Liver (tissue), 9 donors: ENCODE measurements around the gene ACTR1A. TPM values are rescaled to one million over a fixed set of nuclear protein-coding genes. Genes with fewer than 3 reads are reported as not detected.

Source experiments
- DNase-seq: peaks from one replicate; pipeline ENCODE4 v3.0.0-alpha.2; 2017; ENCODE audit warnings: low spot score
- H3K27ac ChIP-seq, 2 donors: one replicate each; pipeline ENCODE4 v1.7.0; 2013; ENCODE audit warnings: inconsistent platforms in 2 of 2, low read length in 2 of 2, control low read depth in 1 of 2, low read depth in 1 of 2, mild to moderate bottlenecking in 1 of 2
- H3K27me3 ChIP-seq, 4 donors: one replicate each; pipeline versions ENCODE4 v1.6.1 to v1.7.0; 2013; ENCODE audit warnings: low read length in 3 of 4, inconsistent platforms in 1 of 4, mild to moderate bottlenecking in 1 of 4, moderate library complexity in 1 of 4; ENCODE audit not compliant: control insufficient read depth in 4 of 4, insufficient read depth in 4 of 4
- H3K36me3 ChIP-seq, 4 donors: one replicate each; pipeline versions ENCODE4 v1.6.1 to v1.7.0; 2013; ENCODE audit warnings: low read length in 3 of 4, mild to moderate bottlenecking in 3 of 4, low read depth in 1 of 4, moderate library complexity in 1 of 4; ENCODE audit not compliant: control insufficient read depth in 4 of 4, insufficient read depth in 3 of 4
- H3K4me1 ChIP-seq, 4 donors: one replicate each; pipeline versions ENCODE4 v1.6.1 to v1.7.0; 2013; ENCODE audit warnings: low read length in 3 of 4, mild to moderate bottlenecking in 3 of 4, moderate library complexity in 1 of 4; ENCODE audit not compliant: control insufficient read depth in 4 of 4, insufficient read depth in 4 of 4
- H3K4me3 ChIP-seq, 3 donors: one replicate each; pipeline versions ENCODE4 v1.6.1 to v1.7.0; 2013; ENCODE audit warnings: low read length in 3 of 3, control low read depth in 1 of 3, low read depth in 1 of 3, mild to moderate bottlenecking in 1 of 3
- H3K9ac ChIP-seq, 2 donors: one replicate each; pipeline ENCODE4 v1.7.0; 2013; ENCODE audit warnings: low read length in 2 of 2, mild to moderate bottlenecking in 2 of 2, moderate library complexity in 2 of 2, control low read depth in 1 of 2, low read depth in 1 of 2
- H3K9me3 ChIP-seq, 4 donors: one replicate each; pipeline versions ENCODE4 v1.6.1 to v1.7.0; 2013; ENCODE audit warnings: low read length in 3 of 4; ENCODE audit not compliant: control insufficient read depth in 4 of 4
- CTCF ChIP-seq: fragments of 150-350 bp; IDR thresholded peaks from 2 replicates; pipeline ENCODE4 v1.5.1; 2017; ENCODE audit warnings: improper control_type of control experiment, low read depth, low read length; ENCODE audit not compliant: missing input control
- FOXA1 ChIP-seq: IDR thresholded peaks from 2 replicates; pipeline ENCODE4 v1.6.1; 2016; ENCODE audit warnings: antibody characterized with exemption
- GABPA ChIP-seq, 2 donors: IDR thresholded peaks in 1 of 2; conservative IDR thresholded peaks in 1 of 2; 2 replicates each; pipeline ENCODE4 v1.6.1; 2016; ENCODE audit warnings: antibody characterized with exemption in 2 of 2, mild to moderate bottlenecking in 1 of 2, moderate library complexity in 1 of 2
- HNF4A ChIP-seq, 2 donors: conservative IDR thresholded peaks; 2 replicates each; pipeline ENCODE4 v1.6.1; 2016; ENCODE audit warnings: antibody characterized with exemption in 2 of 2, mild to moderate bottlenecking in 2 of 2
- HNF4G ChIP-seq: IDR thresholded peaks from 2 replicates; pipeline ENCODE4 v1.6.1; 2016; ENCODE audit warnings: antibody characterized with exemption
- JUND ChIP-seq, 2 donors: IDR thresholded peaks; 2 replicates each; pipeline ENCODE4 v1.6.1; 2016; ENCODE audit warnings: antibody characterized with exemption in 2 of 2
- NR2F2 ChIP-seq: IDR thresholded peaks from 2 replicates; pipeline ENCODE4 v1.6.1; 2016; ENCODE audit warnings: antibody characterized with exemption
- RXRA ChIP-seq, 2 donors: IDR thresholded peaks; 2 replicates each; pipeline ENCODE4 v1.6.1; 2017 to 2018; ENCODE audit warnings: antibody characterized with exemption in 2 of 2, mild to moderate bottlenecking in 1 of 2
- SP1 ChIP-seq: IDR thresholded peaks from 2 replicates; pipeline ENCODE4 v1.6.1; 2018; ENCODE audit warnings: antibody characterized with exemption, mild to moderate bottlenecking
- TAF1 ChIP-seq: conservative IDR thresholded peaks from 2 replicates; pipeline ENCODE4 v1.6.1; 2016; ENCODE audit warnings: antibody characterized with exemption, mild to moderate bottlenecking
- ZBTB33 ChIP-seq: IDR thresholded peaks from 2 replicates; pipeline ENCODE4 v1.6.1; 2016; ENCODE audit warnings: antibody characterized with exemption
- WGBS: extraction: QIAGEN DNeasy Blood & Tissue Kit; methylation state at CpG from one replicate; pipeline ENCODE4 v1.1.7; 2013; 5-methylcytosine and 5-hydroxymethylcytosine counted together
- polyA plus RNA-seq, 2 donors: library from polyadenylated mRNA; stranded (reverse) in 1 of 2; unstranded in 1 of 2; fragments of 200-250 nt in 1 of 2; fragments of >200 nt in 1 of 2; fragmentation: Nextera tagmentation in 1 of 2; extraction: Ambion mirVana in 1 of 2; gene quantifications; one replicate each; pipeline versions ENCODE4 v1.2.1 to v1.2.3, GENCODE V29; 2013 to 2015
- total RNA-seq, 2 donors: library from RNA; depleted of rRNA; stranded (reverse); fragments of >200 nt; gene quantifications; one replicate each; pipeline ENCODE4 v1.2.3, GENCODE V29; 2014
- TF ChIP-seq, protein P1 (sequence below): IDR thresholded peaks from 2 replicates; pipeline ENCODE4 v1.6.1; 2016; ENCODE audit warnings: antibody characterized with exemption
- TF ChIP-seq, protein P2 (sequence below): IDR thresholded peaks from 2 replicates; pipeline ENCODE4 v1.6.1; 2016; ENCODE audit warnings: antibody characterized with exemption, mild to moderate bottlenecking
- donor health status: healthy.
- donor health status: healthy.
- donor health status: healthy.
- donor health status: healthy.
- donor health status: healthy.

ACTR1A gene
- total and polyA plus RNA-seq, 4 donors, result 24.5 to 51.9 (median 35.3) TPM

DNA sequence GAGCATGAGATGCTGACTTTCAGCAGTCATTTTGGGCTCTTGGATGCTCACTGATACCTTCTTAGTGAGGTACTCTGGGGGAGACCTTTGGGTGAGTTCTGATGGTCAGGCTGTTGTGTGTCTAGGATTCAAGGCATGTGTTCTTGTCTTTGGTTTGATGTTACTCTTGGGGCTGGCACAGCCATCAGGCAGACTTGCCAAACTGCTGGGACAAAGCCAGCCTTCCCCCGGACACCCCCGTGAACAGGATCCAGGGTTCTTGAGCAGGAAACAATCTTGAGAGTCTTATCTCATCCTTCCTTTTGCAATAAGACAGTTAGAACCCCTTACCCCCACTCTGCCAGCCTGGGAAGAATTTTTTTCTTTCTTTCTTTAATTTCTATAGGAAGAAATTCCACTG lies 43.5 kb upstream of the ACTR1A start:
- no peaks in the 10 kb centered on the region for H3K4me1 ChIP-seq
- no peak for DNase-seq
- 63% methylated on average over 2 of the region's 2 CpGs for WGBS
- TF ChIP-seq, protein P1, sequence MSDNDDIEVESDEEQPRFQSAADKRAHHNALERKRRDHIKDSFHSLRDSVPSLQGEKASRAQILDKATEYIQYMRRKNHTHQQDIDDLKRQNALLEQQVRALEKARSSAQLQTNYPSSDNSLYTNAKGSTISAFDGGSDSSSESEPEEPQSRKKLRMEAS, result no peak
- no peak overlapping the region for H3K4me3 ChIP-seq
- H3K36me3 ChIP-seq, result peaks cover 1 to 11% (median 4%) of the 10 kb centered on the region in 4 donors
- H3K9me3 ChIP-seq, result no peaks in the 10 kb centered on the region
- H3K27me3 ChIP-seq, result no peaks in the 10 kb centered on the region
- no peak overlapping the region for H3K9ac ChIP-seq
- no peak overlapping the region for H3K27ac ChIP-seq

- Histone ChIP-seq H3K9ac (no peak overlapping the region), H3K27me3 (no peaks in the 10 kb centered on the region), H3K4me3 (no peak overlapping the region), H3K36me3 (peaks cover 0 to 6% (median 3%) of the 10 kb centered on the region in 4 donors), H3K27ac (no peak overlapping the region), H3K9me3 (no peaks in the 10 kb centered on the region), H3K4me1 (no peaks in the 10 kb centered on the region)
- no peak for DNase-seq
- WGBS, result 93% methylated on average over 7 of the region's 7 CpGs
- TF ChIP-seq RXRA (IDR thresholded peaks at IDR 0.05) (no peak), GABPA (IDR thresholded peaks at IDR 0.05 in 1 of 2, conservative IDR thresholded peaks at IDR 0.05 in 1 of 2) (no peak), HNF4G (no peak), FOXA1 (no peak), JUND (IDR thresholded peaks at IDR 0.05) (no peak), TAF1 (no peak), ZBTB33 (no peak), CTCF (no peak), NR2F2 (no peak), HNF4A (conservative IDR thresholded peaks at IDR 0.05) (no peak), SP1 (no peak)
- TF ChIP-seq, protein P1, result no peak
- TF ChIP-seq, protein P2, sequence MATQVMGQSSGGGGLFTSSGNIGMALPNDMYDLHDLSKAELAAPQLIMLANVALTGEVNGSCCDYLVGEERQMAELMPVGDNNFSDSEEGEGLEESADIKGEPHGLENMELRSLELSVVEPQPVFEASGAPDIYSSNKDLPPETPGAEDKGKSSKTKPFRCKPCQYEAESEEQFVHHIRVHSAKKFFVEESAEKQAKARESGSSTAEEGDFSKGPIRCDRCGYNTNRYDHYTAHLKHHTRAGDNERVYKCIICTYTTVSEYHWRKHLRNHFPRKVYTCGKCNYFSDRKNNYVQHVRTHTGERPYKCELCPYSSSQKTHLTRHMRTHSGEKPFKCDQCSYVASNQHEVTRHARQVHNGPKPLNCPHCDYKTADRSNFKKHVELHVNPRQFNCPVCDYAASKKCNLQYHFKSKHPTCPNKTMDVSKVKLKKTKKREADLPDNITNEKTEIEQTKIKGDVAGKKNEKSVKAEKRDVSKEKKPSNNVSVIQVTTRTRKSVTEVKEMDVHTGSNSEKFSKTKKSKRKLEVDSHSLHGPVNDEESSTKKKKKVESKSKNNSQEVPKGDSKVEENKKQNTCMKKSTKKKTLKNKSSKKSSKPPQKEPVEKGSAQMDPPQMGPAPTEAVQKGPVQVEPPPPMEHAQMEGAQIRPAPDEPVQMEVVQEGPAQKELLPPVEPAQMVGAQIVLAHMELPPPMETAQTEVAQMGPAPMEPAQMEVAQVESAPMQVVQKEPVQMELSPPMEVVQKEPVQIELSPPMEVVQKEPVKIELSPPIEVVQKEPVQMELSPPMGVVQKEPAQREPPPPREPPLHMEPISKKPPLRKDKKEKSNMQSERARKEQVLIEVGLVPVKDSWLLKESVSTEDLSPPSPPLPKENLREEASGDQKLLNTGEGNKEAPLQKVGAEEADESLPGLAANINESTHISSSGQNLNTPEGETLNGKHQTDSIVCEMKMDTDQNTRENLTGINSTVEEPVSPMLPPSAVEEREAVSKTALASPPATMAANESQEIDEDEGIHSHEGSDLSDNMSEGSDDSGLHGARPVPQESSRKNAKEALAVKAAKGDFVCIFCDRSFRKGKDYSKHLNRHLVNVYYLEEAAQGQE, result no peak
These were observed 42.9 kb upstream of the ACTR1A start for GRCh38 chr10:102545265-102545871.
